Subcutaneous adipose tissue (tissue), 4 donors: ENCODE results near the gene IGFN1. TPM values are rescaled to one million over a fixed set of nuclear protein-coding genes. Genes with fewer than 3 reads are reported as not detected.

ENCODE experiments used
- CTCF ChIP-seq: fragments of 450-650 bp; IDR thresholded peaks from one replicate; pipeline ENCODE4 v1.5.1; 2016; ENCODE audit warnings: low read depth, mild to moderate bottlenecking, control low read depth, antibody characterized with exemption, moderate library complexity
- total RNA-seq, 4 donors: library from RNA; depleted of rRNA; stranded (reverse); fragments of >200 nt; gene quantifications; one replicate each; pipeline ENCODE4 v1.1.0, GENCODE V29; 2016

IGFN1 gene
- total RNA-seq, 4 donors from 2014 or later, result not detected

- TF ChIP-seq CTCF, result no peak
These were observed 86.8 kb downstream of the IGFN1 start for GRCh38 chr1:201277441-201277840.

Other genes starting within 250 kb of the IGFN1 start
- 1 to 10 TPM in 3 of 4 donors, under 1 TPM in 1; 0.82 to 3.2 (median 2.1) TPM for gene KIF21B, start 167.1 kb upstream of the IGFN1 start, total RNA-seq
- not detected for gene CACNA1S, start 78.4 kb upstream of the IGFN1 start, total RNA-seq
- not detected for gene ASCL5, start 63.6 kb upstream of the IGFN1 start, total RNA-seq
- 10 to 100 TPM; 17.4 to 38.4 (median 35.2) TPM for gene TMEM9, start 36.4 kb upstream of the IGFN1 start, total RNA-seq
- gene PKP1, start 92.7 kb downstream of the IGFN1 start, total RNA-seq, result 10 to 100 TPM in 2 of 4 donors, 1 to 10 TPM in 1, under 1 TPM in 1; 0.51 to 13.6 (median 6.2) TPM
- not detected for gene TNNT2, start 186.9 kb downstream of the IGFN1 start, total RNA-seq
- gene LAD1, start 208.5 kb downstream of the IGFN1 start, total RNA-seq, result under 1 TPM in 1 of 4 donors, not detected in 3; 0.75 TPM
- gene TNNI1, start 230.9 kb downstream of the IGFN1 start, total RNA-seq, result not detected